HepG2 (cell line): ENCODE data around the gene MCM3. TPM values are rescaled to one million over a fixed set of nuclear protein-coding genes. Genes with fewer than 3 reads are reported as not detected.

ENCODE experiments used
- ATF2 ChIP-seq: sonication (generic); formaldehyde crosslinking; IDR thresholded peaks from 2 replicates; pipeline ENCODE4 v1.4.0; 2020; ENCODE audit warnings: missing genetic modification reagents
- CEBPB ChIP-seq: IDR thresholded peaks from 2 replicates; pipeline ENCODE4 v1.6.1; 2011; ENCODE audit warnings: low read depth, low read length, improper control_type of control experiment, borderline replicate concordance
- CTCF ChIP-seq: sonication (generic); formaldehyde crosslinking; IDR thresholded peaks from 2 replicates; pipeline ENCODE4 v1.5.0; 2020; ENCODE audit warnings: mild to moderate bottlenecking, missing genetic modification reagents, moderate library complexity
- DMTF1 ChIP-seq: sonication (generic); formaldehyde crosslinking; IDR thresholded peaks from 2 replicates; pipeline ENCODE4 v1.4.0; 2020; ENCODE audit warnings: mild to moderate bottlenecking, missing genetic modification reagents
- FOXP4 ChIP-seq: sonication (generic); formaldehyde crosslinking; IDR thresholded peaks from 2 replicates; pipeline ENCODE4 v1.4.0; 2020; ENCODE audit warnings: missing genetic modification reagents
- GABPA ChIP-seq, 2 experiments: IDR thresholded peaks; 2 replicates each; pipeline ENCODE4 v1.6.1; 2011 to 2016; ENCODE audit warnings: low read depth in 2 of 2, low read length in 1 of 2, missing biosample characterization in 1 of 2, missing genetic modification characterization in 1 of 2
- MBNL3 ChIP-seq: fragments of 250-450 bp; sonication (Bioruptor Pico); conservative IDR thresholded peaks from 2 replicates; pipeline ENCODE4 v1.8.0; 2022; ENCODE audit warnings: mild to moderate bottlenecking, inconsistent platforms
- NAIF1 ChIP-seq: sonication (generic); formaldehyde crosslinking; IDR thresholded peaks from 2 replicates; pipeline ENCODE4 v1.5.0; 2020; ENCODE audit warnings: mild to moderate bottlenecking, missing genetic modification reagents, borderline replicate concordance
- POGZ ChIP-seq: sonication (generic); formaldehyde crosslinking; IDR thresholded peaks from 2 replicates; pipeline ENCODE4 v1.4.0; 2020; ENCODE audit warnings: mild to moderate bottlenecking, missing genetic modification reagents
- PPARG ChIP-seq: conservative IDR thresholded peaks from 2 replicates; pipeline ENCODE4 v1.6.1; 2016; ENCODE audit warnings: missing biosample characterization, missing genetic modification reagents
- SOX13 ChIP-seq, 3 experiments: fragments of 450-650 bp in 1 of 3; sonication (generic) in 1 of 3; formaldehyde crosslinking in 1 of 3; IDR thresholded peaks in 2 of 3; conservative IDR thresholded peaks in 1 of 3; 2 replicates each; pipeline versions ENCODE4 v1.5.0 to v1.6.1; 2016 to 2020; ENCODE audit warnings: antibody characterized with exemption in 1 of 3, mild to moderate bottlenecking in 1 of 3, missing compliant biosample characterization in 1 of 3, missing genetic modification reagents in 1 of 3, moderate library complexity in 1 of 3
- TBX3 ChIP-seq: fragments of 450-650 bp; IDR thresholded peaks from 2 replicates; pipeline ENCODE4 v1.6.1; 2017; ENCODE audit warnings: antibody characterized with exemption, mild to moderate bottlenecking, inconsistent platforms, borderline replicate concordance
- TP53 ChIP-seq: sonication (generic); formaldehyde crosslinking; conservative IDR thresholded peaks from 2 replicates; pipeline ENCODE4 v1.4.0; 2020; ENCODE audit warnings: missing genetic modification reagents
- YY1 ChIP-seq: IDR thresholded peaks from 2 replicates; pipeline ENCODE4 v1.6.1; 2011; ENCODE audit warnings: low read length, low read depth, moderate library complexity, mild to moderate bottlenecking; ENCODE audit not compliant: insufficient read depth, insufficient replicate concordance
- ZNF207 ChIP-seq: fragments of 450-650 bp; IDR thresholded peaks from 2 replicates; pipeline ENCODE4 v1.6.1; 2016; ENCODE audit warnings: antibody characterized with exemption, borderline replicate concordance
- ZNF629 ChIP-seq: sonication (generic); formaldehyde crosslinking; conservative IDR thresholded peaks from 2 replicates; pipeline ENCODE4 v1.5.0; 2020; ENCODE audit warnings: missing genetic modification reagents
- ZSCAN31 ChIP-seq: sonication (generic); formaldehyde crosslinking; IDR thresholded peaks from 2 replicates; pipeline ENCODE4 v1.5.0; 2020; ENCODE audit warnings: low read depth, mild to moderate bottlenecking, missing genetic modification reagents
- ZXDC ChIP-seq: sonication (generic); formaldehyde crosslinking; IDR thresholded peaks from 2 replicates; pipeline ENCODE4 v1.5.0; 2020; ENCODE audit warnings: mild to moderate bottlenecking, missing genetic modification reagents
- polyA plus RNA-seq, 8 experiments: library from polyadenylated mRNA; depleted of rRNA in 3 of 8; stranded (reverse) in 7 of 8; unstranded in 1 of 8; fragments of >200 nt; fragmentation: Illumina TruSeq in 4 of 8; extraction: Trizol in 4 of 8; gene quantifications; 2 replicates each; pipeline versions ENCODE4 v1.2.1 to v1.2.3, GENCODE V29; 2011 to 2016; ENCODE audit warnings: low read depth in 4 of 8, missing spikeins in 1 of 8, mixed read lengths in 1 of 8; ENCODE audit not compliant: insufficient read depth in 1 of 8
- total RNA-seq, 5 experiments: library from RNA; depleted of rRNA; stranded (reverse); fragments of >200 nt; fragmentation: Illumina TruSeq; extraction: Trizol; gene quantifications; 2 replicates each; pipeline ENCODE4 v1.2.3, GENCODE V29; 2016; ENCODE audit warnings: low read depth in 1 of 5

MCM3 gene
- total and polyA plus RNA-seq, 2 of the 13 experiments (the other 11 are each of a cell fraction or from before 2014, with no cell fraction given): 164 to 288 TPM

- TF ChIP-seq FOXP4 (CRISPR knock-in tag): peak; percentile 69
- TF ChIP-seq ATF2 (CRISPR knock-in tag): no peak
- no peak for TF ChIP-seq SOX13 (IDR thresholded peaks at IDR 0.05)
- TF ChIP-seq SOX13 (CRISPR knock-in tag; conservative IDR thresholded peaks at IDR 0.05 in 1 of 2, IDR thresholded peaks at IDR 0.05 in 1 of 2): peak in 1 of 2 experiments; percentile 67; a peak in 2 of 4 replicates
- no peak for TF ChIP-seq ZNF629 (CRISPR knock-in tag)
- TF ChIP-seq ZXDC: no peak
- no peak for TF ChIP-seq GABPA (IDR thresholded peaks at IDR 0.05; ENCODE audit: low read depth, low read length)
- no peak; the same call in 1 of the 2 replicates for TF ChIP-seq GABPA (CRISPR knock-in tag; IDR thresholded peaks at IDR 0.05; ENCODE audit: low read depth)
- TF ChIP-seq ZNF207: no peak
- TF ChIP-seq TP53: no peak
- TF ChIP-seq DMTF1: no peak
- TF ChIP-seq YY1: peak; percentile 65
- TF ChIP-seq ZSCAN31: no peak
- TF ChIP-seq TBX3: no peak
- 0 out of 2 replicates have a peak, but pooled peaks have one; percentile 21 for TF ChIP-seq NAIF1
- TF ChIP-seq MBNL3 (CRISPR knock-in tag): no peak
- peak; percentile 94 for TF ChIP-seq CEBPB
- peak; percentile 77 for TF ChIP-seq POGZ (CRISPR knock-in tag)
- TF ChIP-seq PPARG (CRISPR knock-in tag): peak; percentile 66
- TF ChIP-seq CTCF (CRISPR knock-in tag): peak; percentile 83
Observed at GRCh38 chr6:52286798-52287432, 2.4 kb upstream of the MCM3 start (continued).
